ENCODE data around the gene CXCL13.

GRCh38 chr4:77564231-77564630 is 41.4 kb upstream of the CXCL13 start:
- TF ChIP-seq POLR2A (IDR thresholded peaks at IDR 0.05) (no peak), CTCF (IDR thresholded peaks at IDR 0.05) (no peak), EP300 (IDR thresholded peaks at IDR 0.05) (no peak)
